Fibroblast of lung (primary cell): ENCODE data around the gene NUAK2. TPM values are rescaled to one million over a fixed set of nuclear protein-coding genes. Genes with fewer than 3 reads are reported as not detected.

Experiments used
- DNase-seq, 2 donors: peaks; one replicate each; pipeline versions ENCODE4 v3.0.0 to v3.0.0-alpha.2; 2010; ENCODE audit warnings: low read depth in 2 of 2
- H2AFZ ChIP-seq: 2 replicates; pipeline ENCODE4 v1.5.1; 2012; ENCODE audit warnings: low read length, control low read depth, inconsistent platforms
- H3K27ac ChIP-seq: 2 replicates; pipeline ENCODE4 v1.5.1; 2011; ENCODE audit warnings: low read length, control low read depth; ENCODE audit not compliant: insufficient read depth
- H3K27me3 ChIP-seq: 2 replicates; pipeline ENCODE4 v1.5.1; 2011; ENCODE audit warnings: mild to moderate bottlenecking, low read length; ENCODE audit not compliant: control insufficient read depth, insufficient read depth
- H3K36me3 ChIP-seq: 2 replicates; pipeline ENCODE4 v1.5.1; 2011; ENCODE audit warnings: low read length; ENCODE audit not compliant: control insufficient read depth, insufficient read depth
- H3K4me1 ChIP-seq: 2 replicates; pipeline ENCODE4 v1.5.1; 2011; ENCODE audit warnings: low read length; ENCODE audit not compliant: control insufficient read depth, insufficient read depth; ENCODE audit errors: extremely low read depth
- H3K4me2 ChIP-seq: 2 replicates; pipeline ENCODE4 v1.5.1; 2011; ENCODE audit warnings: low read length, control low read depth; ENCODE audit not compliant: insufficient read depth; ENCODE audit errors: extremely low read depth
- H3K4me3 ChIP-seq, 4 experiments: fragments of 200-600 bp in 1 of 4; sonication (generic) in 1 of 4; replicated peaks in 1 of 4; 2 replicates each; pipeline ENCODE4 v1.5.1; 2011 to 2016; ENCODE audit warnings: low read length in 4 of 4, low read depth in 3 of 4, mild to moderate bottlenecking in 3 of 4, control low read depth in 2 of 4, inconsistent platforms in 1 of 4, mixed read lengths in 1 of 4; ENCODE audit not compliant: insufficient read depth in 1 of 4; ENCODE audit errors: control extremely low read depth in 1 of 4
- H3K79me2 ChIP-seq: 2 replicates; pipeline ENCODE4 v1.5.1; 2012; ENCODE audit warnings: mild to moderate bottlenecking, low read length, inconsistent platforms; ENCODE audit not compliant: control insufficient read depth, insufficient read depth
- H3K9ac ChIP-seq: 2 replicates; pipeline ENCODE4 v1.5.1; 2011; ENCODE audit warnings: mild to moderate bottlenecking, low read length, control low read depth; ENCODE audit not compliant: insufficient read depth
- H3K9me3 ChIP-seq: 2 replicates; pipeline ENCODE4 v1.5.1; 2012; ENCODE audit warnings: low read depth, low read length; ENCODE audit not compliant: control insufficient read depth, insufficient read depth
- H4K20me1 ChIP-seq: 2 replicates; pipeline ENCODE4 v1.5.1; 2011; ENCODE audit warnings: low read length; ENCODE audit not compliant: control insufficient read depth, insufficient read depth; ENCODE audit errors: extremely low read depth
- EZH2 ChIP-seq: IDR thresholded peaks from 2 replicates; pipeline ENCODE4 v1.5.1; 2012; ENCODE audit warnings: low read length, control low read depth, mild to moderate bottlenecking; ENCODE audit errors: missing control alignments
- polyA plus RNA-seq, 2 donors: library from polyadenylated mRNA; depleted of rRNA in 1 of 2; stranded (reverse) in 1 of 2; unstranded in 1 of 2; fragments of >200 nt; gene quantifications; 2 replicates each; pipeline ENCODE4 v1.2.1, GENCODE V29; 2011 to 2012; ENCODE audit warnings: missing spikeins in 1 of 2
- total RNA-seq: library from RNA; depleted of rRNA; stranded (reverse); fragments of >200 nt; gene quantifications from 2 replicates; pipeline ENCODE4 v1.2.1, GENCODE V29; 2014
- TF ChIP-seq, protein P1 (sequence below), 2 donors: IDR thresholded peaks in 1 of 2; conservative IDR thresholded peaks in 1 of 2; 1 replicate in 1 of 2; 2 replicates in 1 of 2; pipeline ENCODE4 v1.5.1; 2011 to 2012; ENCODE audit warnings: low read length in 2 of 2, control low read depth in 1 of 2, inconsistent platforms in 1 of 2, low read depth in 1 of 2, mild to moderate bottlenecking in 1 of 2

The NUAK2 gene
- total and polyA plus RNA-seq, 2 donors (not counting 1 experiment from before 2014, with no cell fraction given): 1.7 to 4.9 TPM

DNA sequence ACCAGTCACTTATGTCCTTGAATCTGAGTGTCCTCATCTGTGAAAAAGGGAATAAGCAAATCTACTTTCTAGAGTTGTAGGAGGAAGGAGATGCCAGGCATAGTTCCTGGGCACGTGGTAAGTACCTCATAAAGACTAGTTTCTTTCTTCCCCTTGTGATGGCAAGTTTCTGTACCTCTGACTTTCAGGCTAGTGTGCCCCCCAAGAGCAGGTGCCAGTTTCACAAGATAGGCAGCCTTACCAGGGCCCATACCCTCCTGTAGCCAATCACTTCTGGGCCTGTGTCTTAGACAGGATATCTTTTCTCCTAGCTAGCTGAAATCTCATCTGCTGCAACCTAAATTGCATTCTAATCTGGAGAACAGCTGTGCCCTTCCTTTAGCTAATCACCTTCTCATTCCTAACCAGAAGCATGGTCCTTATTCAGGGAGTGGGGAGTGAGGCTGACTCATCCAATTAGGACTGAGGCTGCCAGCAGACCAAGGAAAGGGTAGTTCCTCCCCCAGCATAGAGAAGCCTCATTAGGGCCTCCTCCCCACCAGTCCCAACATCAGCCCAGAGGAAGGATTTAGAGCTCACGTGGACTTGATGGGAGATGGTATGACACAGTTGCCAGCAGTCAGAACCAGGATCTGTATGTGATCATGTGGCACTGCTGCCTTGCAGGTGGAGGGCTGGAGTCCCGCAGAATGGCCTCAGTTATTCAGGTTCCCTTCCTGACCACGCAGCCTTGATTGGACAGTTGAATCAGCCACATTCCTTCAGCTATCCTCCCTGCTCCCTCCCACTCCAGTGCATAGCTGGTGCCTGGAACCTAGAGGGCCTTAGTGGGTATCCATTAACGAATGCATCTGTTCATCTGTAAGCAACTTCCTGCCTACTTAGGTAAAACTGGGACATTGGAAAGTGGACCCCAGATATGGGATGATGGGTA is 27.3 kb upstream of the NUAK2 start:
- DNase-seq: peak in 1 of 2 donors; percentile 53
- Histone ChIP-seq H2AFZ (no peak overlapping the region), H3K4me1 (no peaks in the 10 kb centered on the region), H3K79me2 (no peaks in the 10 kb centered on the region), H3K4me2 (no peak overlapping the region), H3K9ac (no peak overlapping the region), H3K27ac (no peak overlapping the region), H4K20me1 (no peaks in the 10 kb centered on the region), H3K9me3 (no peaks in the 10 kb centered on the region), H3K4me3 (no peak overlapping the region), H3K27me3 (peaks cover 41% of the 10 kb centered on the region), H3K36me3 (no peaks in the 10 kb centered on the region)
- TF ChIP-seq, protein P1, sequence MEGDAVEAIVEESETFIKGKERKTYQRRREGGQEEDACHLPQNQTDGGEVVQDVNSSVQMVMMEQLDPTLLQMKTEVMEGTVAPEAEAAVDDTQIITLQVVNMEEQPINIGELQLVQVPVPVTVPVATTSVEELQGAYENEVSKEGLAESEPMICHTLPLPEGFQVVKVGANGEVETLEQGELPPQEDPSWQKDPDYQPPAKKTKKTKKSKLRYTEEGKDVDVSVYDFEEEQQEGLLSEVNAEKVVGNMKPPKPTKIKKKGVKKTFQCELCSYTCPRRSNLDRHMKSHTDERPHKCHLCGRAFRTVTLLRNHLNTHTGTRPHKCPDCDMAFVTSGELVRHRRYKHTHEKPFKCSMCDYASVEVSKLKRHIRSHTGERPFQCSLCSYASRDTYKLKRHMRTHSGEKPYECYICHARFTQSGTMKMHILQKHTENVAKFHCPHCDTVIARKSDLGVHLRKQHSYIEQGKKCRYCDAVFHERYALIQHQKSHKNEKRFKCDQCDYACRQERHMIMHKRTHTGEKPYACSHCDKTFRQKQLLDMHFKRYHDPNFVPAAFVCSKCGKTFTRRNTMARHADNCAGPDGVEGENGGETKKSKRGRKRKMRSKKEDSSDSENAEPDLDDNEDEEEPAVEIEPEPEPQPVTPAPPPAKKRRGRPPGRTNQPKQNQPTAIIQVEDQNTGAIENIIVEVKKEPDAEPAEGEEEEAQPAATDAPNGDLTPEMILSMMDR (conservative IDR thresholded peaks at IDR 0.05 in 1 of 2, IDR thresholded peaks at IDR 0.05 in 1 of 2; ENCODE audit: low read depth in 1 of 2, low read length in 2 of 2): no peak

DNA sequence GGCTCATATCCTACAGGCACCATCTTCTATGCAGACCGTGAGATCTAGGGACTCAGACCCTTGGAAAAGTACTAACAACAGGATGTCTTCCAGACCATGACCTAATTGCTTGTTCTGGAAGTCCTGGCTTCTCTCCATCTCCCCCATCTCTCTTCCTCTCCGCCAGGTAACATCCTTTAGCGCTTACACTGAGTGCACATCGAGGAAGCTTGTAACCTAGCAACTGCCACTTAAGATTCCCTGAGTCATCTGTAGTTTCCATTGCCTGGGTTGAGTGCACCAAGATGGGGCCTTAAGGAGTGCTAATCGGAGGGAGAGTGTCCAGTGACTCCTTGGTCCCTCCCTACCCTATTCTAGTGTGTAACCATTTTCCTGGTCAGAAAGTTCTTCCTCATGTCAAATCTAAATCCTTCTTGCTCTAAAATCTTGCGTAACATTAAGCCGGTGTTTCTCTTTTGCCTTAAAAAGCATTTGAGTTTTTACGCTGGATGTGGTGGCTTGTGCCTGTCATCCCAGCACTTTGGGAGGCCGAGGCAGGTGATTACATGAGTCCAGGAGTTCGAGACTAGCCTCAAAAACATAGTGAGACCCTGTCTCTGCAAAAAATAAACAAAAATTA is 25.5 kb upstream of the NUAK2 start:
- Histone ChIP-seq H3K9me3 (no peaks in the 10 kb centered on the region), H3K4me3 (no peak overlapping the region), H2AFZ (no peak overlapping the region), H3K27ac (no peak overlapping the region), H3K79me2 (no peaks in the 10 kb centered on the region), H3K9ac (no peak overlapping the region), H3K4me1 (no peaks in the 10 kb centered on the region), H3K27me3 (peaks cover 58% of the 10 kb centered on the region), H3K4me2 (no peak overlapping the region), H3K36me3 (no peaks in the 10 kb centered on the region), H4K20me1 (no peaks in the 10 kb centered on the region)
- DNase-seq: peak in 1 of 2 donors; percentile 76
- TF ChIP-seq, protein P1 (conservative IDR thresholded peaks at IDR 0.05 in 1 of 2, IDR thresholded peaks at IDR 0.05 in 1 of 2; ENCODE audit: low read depth in 1 of 2, low read length in 2 of 2): no peak
- no peak for TF ChIP-seq EZH2

DNA sequence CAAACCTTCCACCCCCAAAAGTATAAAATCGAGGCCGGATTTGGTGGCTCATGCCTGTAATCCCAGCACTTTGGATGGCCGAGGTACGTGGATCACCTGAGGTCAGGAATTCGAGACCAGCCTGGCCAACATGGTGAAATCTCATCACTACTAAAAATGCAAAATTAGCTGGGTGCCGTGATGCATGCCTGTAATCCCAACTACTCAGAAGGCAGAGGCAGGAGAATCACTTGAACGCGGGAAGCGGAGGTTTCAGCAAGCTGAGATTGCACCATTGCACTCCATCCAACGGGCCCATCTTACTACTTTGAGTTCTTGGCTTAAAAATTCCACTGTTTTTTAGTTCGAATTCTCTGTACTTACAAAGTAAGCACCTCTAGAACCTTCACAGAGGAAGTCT is 24.2 kb upstream of the NUAK2 start:
- H3K36me3 ChIP-seq: no peaks in the 10 kb centered on the region
- no peak overlapping the region for H3K4me2 ChIP-seq
- no peak overlapping the region for H3K9ac ChIP-seq
- no peak overlapping the region for H3K27ac ChIP-seq
- H2AFZ ChIP-seq: no peak overlapping the region
- H4K20me1 ChIP-seq: no peaks in the 10 kb centered on the region
- no peaks in the 10 kb centered on the region for H3K79me2 ChIP-seq
- no peaks in the 10 kb centered on the region for H3K4me1 ChIP-seq
- H3K27me3 ChIP-seq: peaks cover 60% of the 10 kb centered on the region
- DNase-seq: no peak
- TF ChIP-seq, protein P1 (conservative IDR thresholded peaks at IDR 0.05 in 1 of 2, IDR thresholded peaks at IDR 0.05 in 1 of 2; ENCODE audit: low read depth in 1 of 2, low read length in 2 of 2): no peak
- no peak for TF ChIP-seq EZH2
- H3K9me3 ChIP-seq: no peaks in the 10 kb centered on the region
- no peak overlapping the region for H3K4me3 ChIP-seq
